ENCODE data around the gene TFF2.

TFF2 gene

GRCh38 chr21:42337830-42338728, 12.7 kb downstream of the TFF2 start:
- H3K27ac ChIP-seq: peak overlapping the region; percentile 94
- TF ChIP-seq CTCF (conservative IDR thresholded peaks at IDR 0.05): peak; percentile 95

- peak overlapping the region; percentile 94 for H3K27ac ChIP-seq
- TF ChIP-seq CTCF (conservative IDR thresholded peaks at IDR 0.05): no peak
Observed at GRCh38 chr21:42337276-42337675, 13.5 kb downstream of the TFF2 start.

- no peak for TF ChIP-seq CTCF (conservative IDR thresholded peaks at IDR 0.05)
- H3K27ac ChIP-seq: peak overlapping the region; percentile 94; the same call in 1 of the 2 replicates
Observed at GRCh38 chr21:42336054-42336453, 14.7 kb downstream of the TFF2 start.

- TF ChIP-seq CTCF (conservative IDR thresholded peaks at IDR 0.05): no peak
- H3K27ac ChIP-seq: peak overlapping the region; percentile 80
Observed at GRCh38 chr21:42332557-42333317, 18.1 kb downstream of the TFF2 start.

GRCh38 chr21:42331660-42332059, 19.1 kb downstream of the TFF2 start:
- no peak for TF ChIP-seq CTCF (conservative IDR thresholded peaks at IDR 0.05)

GRCh38 chr21:42330380-42331371, 20.1 kb downstream of the TFF2 start:
- TF ChIP-seq CTCF (conservative IDR thresholded peaks at IDR 0.05): peak; percentile 18
- peak overlapping the region; percentile 80 for H3K27ac ChIP-seq

More at GRCh38 chr21:42331660-42332059, 19.1 kb downstream of the TFF2 start:
- peak overlapping the region; percentile 80 for H3K27ac ChIP-seq

Measured in VCaP (cell line).